ENCODE measurements around the gene ANTXR1.

The ANTXR1 gene

GRCh38 chr2:69097891-69098655 lies 85.1 kb downstream of the ANTXR1 start:
- no peak for DNase-seq (ENCODE audit: low read depth)

- DNase-seq (ENCODE audit: low read depth), result no peak
Observed at GRCh38 chr2:69099541-69099940, 86.6 kb downstream of the ANTXR1 start.

GRCh38 chr2:69100220-69100723 lies 87.3 kb downstream of the ANTXR1 start:
- no peak for DNase-seq (ENCODE audit: low read depth)

- no peak for DNase-seq (ENCODE audit: low read depth)
Observed at GRCh38 chr2:69102041-69102593, 89.1 kb downstream of the ANTXR1 start.

- no peak for DNase-seq (ENCODE audit: low read depth)
Observed at GRCh38 chr2:69103419-69103818, 90.4 kb downstream of the ANTXR1 start.

- no peak for DNase-seq (ENCODE audit: low read depth)
Observed at GRCh38 chr2:69104261-69104660, 91.3 kb downstream of the ANTXR1 start.

GRCh38 chr2:69109255-69109654 lies 96.3 kb downstream of the ANTXR1 start:
- no peak for DNase-seq (ENCODE audit: low read depth)

GRCh38 chr2:69111076-69111475 lies 98.1 kb downstream of the ANTXR1 start:
- no peak for DNase-seq (ENCODE audit: low read depth)

GRCh38 chr2:69113627-69114026 lies 100.6 kb downstream of the ANTXR1 start:
- DNase-seq (ENCODE audit: low read depth), result no peak

GRCh38 chr2:69114534-69114933 lies 101.6 kb downstream of the ANTXR1 start:
- DNase-seq (ENCODE audit: low read depth), result no peak

- DNase-seq (ENCODE audit: low read depth), result no peak
Observed at GRCh38 chr2:69116438-69116837, 103.5 kb downstream of the ANTXR1 start.

GRCh38 chr2:69118609-69119008 lies 105.6 kb downstream of the ANTXR1 start:
- DNase-seq (ENCODE audit: low read depth), result no peak

- no peak for DNase-seq (ENCODE audit: low read depth)
Observed at GRCh38 chr2:69119104-69119894, 106.3 kb downstream of the ANTXR1 start.

- no peak for DNase-seq (ENCODE audit: low read depth)
Observed at GRCh38 chr2:69122271-69122670, 109.3 kb downstream of the ANTXR1 start.

- DNase-seq (ENCODE audit: low read depth), result no peak
Observed at GRCh38 chr2:69123182-69123581, 110.2 kb downstream of the ANTXR1 start.

- DNase-seq (ENCODE audit: low read depth), result no peak
Observed at GRCh38 chr2:69124343-69124742, 111.4 kb downstream of the ANTXR1 start.

- no peak for DNase-seq (ENCODE audit: low read depth)
Observed at GRCh38 chr2:69125816-69126215, 112.8 kb downstream of the ANTXR1 start.

GRCh38 chr2:69126341-69126740 lies 113.4 kb downstream of the ANTXR1 start:
- no peak for DNase-seq (ENCODE audit: low read depth)

- DNase-seq (ENCODE audit: low read depth), result no peak
Observed at GRCh38 chr2:69131452-69131851, 118.5 kb downstream of the ANTXR1 start.

GRCh38 chr2:69131983-69132675 lies 119.2 kb downstream of the ANTXR1 start:
- no peak for DNase-seq (ENCODE audit: low read depth)

GRCh38 chr2:69132960-69133590 lies 120.1 kb downstream of the ANTXR1 start:
- no peak for DNase-seq (ENCODE audit: low read depth)

- DNase-seq (ENCODE audit: low read depth), result no peak
Observed at GRCh38 chr2:69133898-69134297, 120.9 kb downstream of the ANTXR1 start.
